ENCODE data around the gene PCDHA12.

DNA sequence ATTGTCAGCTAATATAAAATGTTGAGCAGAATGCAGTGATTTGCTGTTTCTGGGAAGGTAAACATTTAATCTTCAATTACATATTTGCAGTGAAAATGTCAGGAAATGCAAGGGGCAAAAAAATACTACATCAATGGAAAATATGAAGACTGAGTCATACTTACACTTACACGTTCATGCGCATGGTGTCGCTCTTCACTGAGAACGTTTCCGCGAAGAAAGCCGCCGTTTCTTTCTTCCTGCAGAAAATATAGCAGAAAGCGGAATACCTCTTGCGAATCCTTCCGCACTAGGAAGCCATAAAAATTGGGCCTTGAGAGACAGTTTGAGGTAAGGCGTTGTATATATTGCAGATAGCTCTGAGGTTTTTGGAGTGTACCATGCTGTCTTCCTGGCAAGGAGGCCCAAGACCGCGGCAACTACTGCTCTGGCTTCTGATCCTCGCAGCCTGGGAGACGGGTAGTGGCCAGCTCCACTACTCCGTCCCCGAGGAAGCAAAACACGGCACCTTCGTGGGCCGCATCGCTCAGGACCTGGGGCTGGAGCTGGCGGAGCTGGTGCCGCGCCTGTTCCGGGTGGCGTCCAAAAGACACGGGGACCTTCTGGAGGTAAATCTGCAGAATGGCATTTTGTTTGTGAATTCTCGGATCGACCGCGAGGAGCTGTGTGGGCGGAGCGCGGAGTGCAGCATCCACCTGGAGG is 6.9 kb downstream of the PCDHA12 start, which contains the start of gene PCDHA13:
- TF ChIP-seq, protein P1, sequence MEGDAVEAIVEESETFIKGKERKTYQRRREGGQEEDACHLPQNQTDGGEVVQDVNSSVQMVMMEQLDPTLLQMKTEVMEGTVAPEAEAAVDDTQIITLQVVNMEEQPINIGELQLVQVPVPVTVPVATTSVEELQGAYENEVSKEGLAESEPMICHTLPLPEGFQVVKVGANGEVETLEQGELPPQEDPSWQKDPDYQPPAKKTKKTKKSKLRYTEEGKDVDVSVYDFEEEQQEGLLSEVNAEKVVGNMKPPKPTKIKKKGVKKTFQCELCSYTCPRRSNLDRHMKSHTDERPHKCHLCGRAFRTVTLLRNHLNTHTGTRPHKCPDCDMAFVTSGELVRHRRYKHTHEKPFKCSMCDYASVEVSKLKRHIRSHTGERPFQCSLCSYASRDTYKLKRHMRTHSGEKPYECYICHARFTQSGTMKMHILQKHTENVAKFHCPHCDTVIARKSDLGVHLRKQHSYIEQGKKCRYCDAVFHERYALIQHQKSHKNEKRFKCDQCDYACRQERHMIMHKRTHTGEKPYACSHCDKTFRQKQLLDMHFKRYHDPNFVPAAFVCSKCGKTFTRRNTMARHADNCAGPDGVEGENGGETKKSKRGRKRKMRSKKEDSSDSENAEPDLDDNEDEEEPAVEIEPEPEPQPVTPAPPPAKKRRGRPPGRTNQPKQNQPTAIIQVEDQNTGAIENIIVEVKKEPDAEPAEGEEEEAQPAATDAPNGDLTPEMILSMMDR (IDR thresholded peaks at IDR 0.05) = no peak
- TF ChIP-seq POLR2A (IDR thresholded peaks at IDR 0.05) = no peak
